NCI-H1048 (cell line): ENCODE results near the gene STAG1.
"Not testable (repeated sequence)": the region's sequence is repeated elsewhere in the genome, so short reads cannot be mapped to it uniquely, and the experiment has no call there.

Experiments used
- DNase-seq: peaks from one replicate; lab custom pipeline; 2025; lab: John Stamatoyannopoulos, UW

The STAG1 gene

DNA sequence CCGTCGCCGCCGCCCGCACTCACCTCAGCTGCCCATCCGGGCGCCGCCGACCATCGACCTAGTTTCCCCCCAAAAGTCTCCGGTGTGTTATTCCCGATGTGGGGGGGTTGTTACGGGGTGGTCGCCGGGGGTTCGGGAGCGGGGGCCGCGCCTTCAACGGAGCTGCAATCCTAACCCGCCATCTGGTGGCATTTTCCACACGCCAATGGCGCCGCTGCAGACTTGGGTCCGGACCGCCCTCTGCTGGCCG, at the start of gene STAG1:
Gene STAG1, minus strand, starts transcription at position 207 of the 250 bp plus-strand sequence. CDS start 121,480 bp downstream, outside the sequence.
- no peak for DNase-seq

DNA sequence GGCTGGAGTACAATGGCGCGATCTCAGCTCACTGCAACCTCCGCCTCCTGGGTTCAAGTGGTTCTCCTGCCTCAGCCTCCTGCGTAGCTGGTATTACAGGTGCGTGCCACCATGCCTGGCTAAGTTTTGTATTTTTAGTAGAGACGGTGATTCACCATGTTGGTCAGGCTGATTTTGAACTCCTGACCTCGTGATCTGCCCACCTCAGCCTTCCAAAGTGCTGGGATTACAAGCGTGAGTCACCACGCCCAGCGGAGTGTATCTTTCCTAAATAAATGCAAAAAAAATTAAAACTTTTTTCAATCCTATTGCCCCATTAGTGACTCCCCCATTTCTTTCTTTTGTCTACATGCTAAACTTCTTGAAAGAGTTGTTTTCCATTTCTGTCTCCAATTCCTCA, 49.0 kb upstream of the STAG1 start:
- not testable (repeated sequence) for DNase-seq

DNA sequence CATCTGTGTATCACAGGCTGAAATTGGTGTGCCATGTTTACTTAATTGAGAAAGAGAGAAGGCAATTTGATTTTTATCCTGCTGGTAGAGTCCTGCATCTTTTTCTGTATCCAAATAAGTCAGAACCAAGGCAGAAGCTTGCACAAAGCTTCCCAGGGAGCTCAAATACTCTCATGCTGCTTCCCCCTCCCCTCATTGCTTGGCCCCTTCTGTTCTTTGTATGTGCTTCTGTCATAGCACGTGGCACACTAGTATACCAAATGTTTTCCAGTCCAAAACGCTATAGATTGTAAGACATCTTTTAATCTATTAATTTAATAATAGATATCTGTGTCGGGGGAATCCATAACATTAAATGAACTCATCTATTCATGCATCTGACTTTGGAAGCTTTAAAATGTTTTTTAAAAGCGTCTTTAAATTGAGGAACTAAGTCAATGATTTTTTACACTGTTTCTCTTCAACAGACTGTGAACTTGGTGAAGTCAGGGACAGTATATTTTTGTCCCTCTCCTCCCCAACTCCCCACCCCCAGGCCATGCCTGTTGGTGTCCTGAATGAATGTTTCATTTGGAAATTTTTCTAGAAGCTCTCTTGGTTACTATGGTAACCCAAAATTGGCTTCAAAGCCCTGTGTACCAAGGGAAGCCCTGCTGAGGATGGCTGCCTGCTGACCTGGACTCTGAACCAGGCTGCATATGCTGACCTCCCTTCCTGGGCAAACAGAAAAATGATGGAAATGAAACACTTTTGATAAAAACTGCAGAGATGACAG, 40.6 kb upstream of the STAG1 start:
- DNase-seq: no peak

DNA sequence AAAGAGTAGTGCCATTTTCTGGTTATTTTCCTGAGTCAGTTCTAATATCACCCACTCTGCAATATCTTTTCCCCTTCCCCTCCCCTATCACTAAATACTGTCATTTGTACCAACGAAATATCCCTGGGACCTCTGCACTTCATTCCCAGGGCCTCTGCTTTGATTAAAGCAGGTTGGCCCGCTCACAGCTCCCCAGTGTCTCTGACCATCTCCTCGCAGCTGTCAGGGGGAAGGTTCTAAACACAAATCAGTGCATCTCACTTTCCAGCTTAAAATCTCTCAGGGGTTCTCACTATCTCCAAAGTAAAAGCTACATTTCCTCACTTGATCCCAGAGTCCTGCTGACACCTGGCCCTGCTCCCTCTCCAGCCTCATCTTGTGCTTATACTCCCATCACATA, 38.6 kb upstream of the STAG1 start:
- no peak for DNase-seq

DNA sequence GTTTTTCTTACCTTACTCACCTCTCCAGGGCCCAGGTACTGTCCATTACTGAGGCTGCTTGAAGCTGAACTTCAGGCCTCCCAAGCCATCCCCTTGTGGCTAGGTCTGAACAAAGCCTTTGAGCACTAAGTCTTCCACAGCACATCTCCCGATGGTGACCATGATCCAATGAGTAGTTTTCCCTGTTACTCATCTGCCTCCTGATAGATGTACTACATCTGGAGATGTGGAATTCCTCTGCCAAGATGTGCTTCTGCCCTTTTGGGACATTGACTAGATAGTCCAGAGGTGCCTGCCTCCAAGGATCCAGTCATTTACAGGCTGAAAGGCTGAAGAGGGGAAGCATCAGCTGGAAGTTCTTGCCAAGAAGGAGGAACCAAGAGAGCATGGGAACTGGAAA, 37.8 kb upstream of the STAG1 start:
- DNase-seq: no peak

DNA sequence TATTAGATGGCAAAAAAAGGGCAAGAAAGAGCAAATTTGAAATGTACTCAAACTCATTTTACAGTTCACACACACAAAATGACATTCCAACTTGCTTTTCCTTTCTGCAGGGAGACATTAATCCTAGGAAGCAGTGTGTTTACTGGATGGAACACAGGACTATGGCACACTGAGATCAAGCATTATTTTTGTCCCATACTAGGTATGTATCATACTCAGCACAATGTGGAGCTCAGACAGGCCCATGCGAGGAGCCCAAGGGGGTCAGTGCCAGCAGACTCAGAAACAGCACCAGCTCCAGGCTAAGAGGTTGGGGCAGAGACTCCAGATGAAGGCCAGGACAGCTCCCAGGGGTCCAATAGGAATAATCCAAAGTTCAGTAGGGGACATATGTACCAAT, 36.0 kb upstream of the STAG1 start:
- DNase-seq: no peak

DNA sequence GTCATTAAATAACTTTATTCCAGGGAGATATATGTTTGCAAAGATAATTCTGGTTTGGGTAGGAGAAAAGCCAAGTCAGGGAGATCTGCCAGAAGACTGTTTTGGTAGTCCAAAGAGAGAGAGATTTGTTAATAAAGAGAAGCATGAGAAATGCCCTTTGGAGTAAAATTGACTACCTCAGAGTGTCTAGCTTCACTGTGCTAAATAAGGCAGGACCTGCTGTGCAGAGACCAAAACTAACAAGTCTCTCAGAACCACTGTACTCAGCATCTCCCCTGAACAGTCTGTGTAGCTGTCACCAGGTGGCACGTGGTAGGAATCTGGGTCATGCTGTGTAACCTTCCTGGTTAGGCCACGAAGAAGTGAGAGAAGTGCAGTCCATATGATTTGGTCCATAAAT, 35.2 kb upstream of the STAG1 start:
- no peak for DNase-seq

DNA sequence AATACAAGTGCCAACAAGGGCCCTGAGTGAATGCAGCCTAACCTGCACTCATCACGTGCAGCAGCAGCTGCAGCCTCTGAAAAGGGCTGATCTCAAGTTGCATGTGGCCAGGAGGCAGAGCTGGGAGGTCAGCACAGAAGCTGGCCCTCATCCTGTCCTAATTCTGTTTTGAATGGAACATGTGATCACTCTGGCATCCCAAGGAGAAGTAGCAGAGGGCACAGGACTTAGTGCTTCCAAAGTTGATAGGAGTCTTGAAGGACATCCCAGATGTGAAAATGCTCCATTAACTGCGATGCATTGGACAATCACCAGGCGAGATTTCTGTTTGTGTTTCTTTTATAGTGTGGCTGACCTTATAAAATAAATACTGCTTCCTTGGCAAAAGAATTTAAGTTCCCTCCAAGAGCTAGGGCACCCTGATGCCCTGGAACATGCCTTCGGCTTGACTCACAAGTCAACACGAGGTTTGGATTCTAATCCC, 31.6 kb upstream of the STAG1 start:
- DNase-seq: no peak

DNA sequence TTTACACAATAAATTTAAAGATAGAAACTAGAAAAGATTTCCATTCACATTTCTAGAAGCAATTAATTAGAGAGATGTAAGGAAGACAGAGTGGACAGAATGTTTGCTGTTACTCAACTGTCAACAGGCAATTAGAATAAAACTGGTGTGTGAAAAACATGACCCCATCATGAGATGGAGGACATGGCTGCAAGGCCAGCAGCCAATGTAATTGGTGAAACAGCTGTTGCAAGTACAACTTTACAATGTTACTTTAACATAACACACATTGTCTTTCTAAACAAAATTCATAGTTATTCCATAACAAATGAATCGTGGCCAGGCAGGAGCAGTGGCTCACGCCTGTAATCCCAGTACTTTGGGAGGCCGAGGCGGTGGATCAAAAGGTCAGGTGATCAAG, 28.6 kb upstream of the STAG1 start:
- no peak for DNase-seq

DNA sequence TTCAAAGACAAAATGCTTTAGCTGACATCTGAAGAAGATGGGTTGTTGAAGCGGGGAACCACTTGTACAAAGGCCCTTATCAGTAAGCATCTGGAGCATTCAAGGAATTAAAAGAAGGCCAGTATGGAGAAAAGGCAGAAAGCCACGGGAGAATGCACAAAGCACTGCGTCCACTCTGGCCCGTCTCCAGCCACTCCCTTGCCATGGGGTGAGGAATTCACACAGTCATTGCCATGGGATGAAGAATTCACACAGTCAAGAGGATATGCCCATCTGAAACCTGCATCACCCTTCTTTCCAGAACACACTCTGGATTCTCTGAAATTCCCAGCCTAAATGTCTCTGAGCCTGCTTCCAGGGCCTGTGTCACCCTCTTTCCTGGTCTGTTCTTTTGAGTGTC, 26.7 kb upstream of the STAG1 start:
- no peak for DNase-seq

DNA sequence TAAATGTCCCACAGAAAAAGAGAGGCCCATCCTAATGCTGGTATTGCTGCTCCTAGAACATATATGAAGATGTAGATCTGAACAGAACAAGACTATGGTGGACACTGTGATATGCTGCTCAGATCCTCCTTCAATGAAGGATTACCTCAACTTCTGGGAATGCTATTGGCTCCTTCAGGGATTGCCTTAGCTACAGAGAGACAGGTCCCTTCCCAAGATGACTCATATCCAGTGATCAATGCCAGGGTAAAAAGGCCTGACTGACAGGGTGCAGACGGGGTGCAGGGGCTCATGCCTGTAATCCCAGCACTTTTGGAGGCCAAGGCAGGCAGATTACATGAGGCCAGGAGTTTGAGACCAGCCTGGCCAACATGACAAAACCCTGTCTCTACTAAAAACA, 20.5 kb upstream of the STAG1 start:
- DNase-seq: no peak

DNA sequence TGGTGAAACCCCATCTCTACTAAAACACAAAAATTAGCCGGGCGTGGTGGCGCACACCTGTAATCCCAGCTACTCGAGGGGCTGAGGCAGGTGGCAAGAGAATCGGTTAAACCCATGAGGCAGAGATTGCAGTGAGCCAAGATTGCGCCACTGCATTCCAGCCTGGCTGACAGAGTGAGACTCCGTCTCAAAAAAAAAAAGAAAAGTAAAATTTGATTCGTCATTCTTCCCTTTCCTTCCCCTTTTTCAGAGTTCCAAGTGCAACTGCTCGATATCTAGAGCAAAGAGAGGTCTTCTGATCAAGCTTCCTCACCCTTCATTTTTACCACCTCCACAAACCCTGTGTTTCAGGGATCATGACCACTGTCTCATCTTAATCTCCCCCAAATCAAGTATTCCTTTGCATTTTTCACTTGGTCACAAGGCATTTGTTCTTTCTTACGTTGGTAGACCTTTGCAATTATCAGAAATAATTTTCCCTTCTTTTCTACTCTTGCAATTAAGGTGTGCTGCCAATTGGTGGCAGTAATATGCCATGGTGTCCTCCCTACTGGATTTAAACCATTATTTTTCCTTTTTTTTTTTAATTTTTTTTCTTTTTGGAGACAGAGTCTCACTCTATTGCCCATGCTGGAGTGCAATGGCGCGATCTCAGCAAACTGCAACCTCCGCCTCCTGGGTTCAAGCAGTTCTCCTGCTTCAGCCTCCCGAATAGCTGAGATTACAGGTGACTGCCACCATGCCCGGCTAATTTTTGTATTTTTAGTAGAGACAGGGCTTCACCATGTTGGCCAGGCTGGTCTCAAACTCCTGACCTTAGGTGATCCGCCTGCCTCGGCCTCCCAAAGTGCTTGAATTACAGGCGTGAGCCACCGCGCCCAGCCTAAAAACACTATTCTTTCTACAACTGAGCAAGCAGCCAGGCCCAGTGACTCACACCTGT, 6.3 kb upstream of the STAG1 start:
- DNase-seq: not testable (repeated sequence)

DNA sequence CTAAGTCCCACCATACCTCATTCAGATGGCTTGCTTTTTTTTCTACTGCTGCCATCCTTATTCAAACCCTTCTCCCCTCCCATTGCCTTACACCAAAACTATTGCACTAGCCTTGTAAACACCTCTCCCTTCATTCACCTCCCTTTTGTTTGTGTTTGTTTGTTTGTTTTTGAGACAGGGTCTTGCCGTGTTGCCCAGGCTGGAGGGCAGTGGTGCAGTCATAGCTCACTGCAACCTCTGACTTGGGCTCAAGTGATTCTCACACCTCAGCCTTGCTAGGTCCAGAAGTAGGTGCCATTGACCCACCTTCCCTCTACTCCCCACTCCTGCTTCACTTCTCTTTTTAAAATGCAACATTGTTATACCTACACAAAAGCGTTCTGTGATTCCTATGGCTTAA, 3.0 kb upstream of the STAG1 start:
- DNase-seq: no peak

DNA sequence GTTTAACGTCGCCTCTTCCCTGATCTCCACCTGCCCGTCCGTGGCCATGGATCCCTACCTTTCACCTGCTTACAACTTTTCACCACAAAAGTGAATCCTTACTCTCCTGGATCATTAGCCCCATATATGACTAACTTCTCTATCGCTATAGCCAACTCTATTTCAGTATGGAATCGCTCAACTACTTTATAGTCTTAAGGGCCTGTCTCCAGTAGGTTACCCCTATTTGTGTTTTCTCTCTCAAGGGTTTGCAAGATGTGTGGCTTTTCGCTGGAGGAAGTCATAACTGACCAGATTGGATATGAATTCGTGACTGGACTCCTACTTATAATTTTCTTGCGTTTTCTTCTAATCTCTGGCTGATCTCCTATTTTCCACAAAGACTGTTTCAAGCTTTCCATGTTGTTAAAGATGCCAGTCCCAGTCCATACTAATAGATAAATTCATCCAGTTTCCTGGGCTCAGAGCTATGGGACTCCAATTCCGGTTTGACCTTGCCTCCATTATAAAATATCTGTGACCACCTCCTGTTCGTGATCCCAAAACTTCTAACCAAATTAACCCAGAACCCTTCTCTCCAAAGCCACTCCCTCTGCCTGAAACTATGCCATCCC, 1.3 kb upstream of the STAG1 start:
- DNase-seq: no peak

DNA sequence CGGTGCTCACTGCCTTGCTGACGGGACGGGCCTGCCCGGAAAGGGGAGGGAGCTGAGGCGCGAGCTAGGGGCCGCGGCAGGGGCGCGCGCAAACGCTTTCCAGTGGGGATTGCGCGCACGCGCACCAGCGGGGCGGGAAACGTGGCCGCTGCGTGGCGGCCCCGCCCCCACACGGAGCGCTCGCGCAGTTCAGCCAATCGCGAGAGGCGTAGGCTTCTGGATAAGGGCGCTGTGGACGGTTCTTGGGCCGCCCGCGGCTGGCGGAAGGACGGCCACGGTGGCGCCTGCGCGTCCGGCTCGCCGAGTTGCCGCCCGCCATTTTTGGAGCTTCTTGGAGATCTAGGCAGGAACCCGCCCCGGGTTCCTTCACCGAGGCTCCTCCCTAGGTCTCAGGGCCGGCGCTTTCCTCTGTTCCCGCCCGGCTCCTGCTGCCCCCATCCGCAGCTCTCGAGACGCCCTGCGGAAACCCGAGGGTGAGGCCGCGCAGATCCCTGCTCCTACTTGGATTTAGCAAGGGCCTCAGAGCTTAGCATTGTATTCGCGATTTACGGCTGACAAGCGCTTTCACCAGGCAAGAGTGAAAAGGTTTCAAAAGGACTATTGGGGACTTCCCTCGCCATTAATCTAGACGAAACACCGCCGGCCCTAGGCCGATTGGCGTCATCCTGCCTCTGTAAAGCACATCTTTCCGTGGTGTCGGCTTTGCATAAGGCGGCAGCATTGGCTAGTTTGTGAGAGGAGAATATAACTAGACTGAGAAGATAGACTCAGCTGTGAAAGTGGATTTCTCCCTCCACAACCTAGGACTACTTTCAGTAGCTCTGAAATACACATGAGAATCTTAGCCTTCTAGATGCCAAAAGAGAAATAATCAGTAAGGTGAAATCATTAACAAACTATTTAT, 496 bp upstream of the STAG1 start:
- DNase-seq: peak; percentile 95

DNA sequence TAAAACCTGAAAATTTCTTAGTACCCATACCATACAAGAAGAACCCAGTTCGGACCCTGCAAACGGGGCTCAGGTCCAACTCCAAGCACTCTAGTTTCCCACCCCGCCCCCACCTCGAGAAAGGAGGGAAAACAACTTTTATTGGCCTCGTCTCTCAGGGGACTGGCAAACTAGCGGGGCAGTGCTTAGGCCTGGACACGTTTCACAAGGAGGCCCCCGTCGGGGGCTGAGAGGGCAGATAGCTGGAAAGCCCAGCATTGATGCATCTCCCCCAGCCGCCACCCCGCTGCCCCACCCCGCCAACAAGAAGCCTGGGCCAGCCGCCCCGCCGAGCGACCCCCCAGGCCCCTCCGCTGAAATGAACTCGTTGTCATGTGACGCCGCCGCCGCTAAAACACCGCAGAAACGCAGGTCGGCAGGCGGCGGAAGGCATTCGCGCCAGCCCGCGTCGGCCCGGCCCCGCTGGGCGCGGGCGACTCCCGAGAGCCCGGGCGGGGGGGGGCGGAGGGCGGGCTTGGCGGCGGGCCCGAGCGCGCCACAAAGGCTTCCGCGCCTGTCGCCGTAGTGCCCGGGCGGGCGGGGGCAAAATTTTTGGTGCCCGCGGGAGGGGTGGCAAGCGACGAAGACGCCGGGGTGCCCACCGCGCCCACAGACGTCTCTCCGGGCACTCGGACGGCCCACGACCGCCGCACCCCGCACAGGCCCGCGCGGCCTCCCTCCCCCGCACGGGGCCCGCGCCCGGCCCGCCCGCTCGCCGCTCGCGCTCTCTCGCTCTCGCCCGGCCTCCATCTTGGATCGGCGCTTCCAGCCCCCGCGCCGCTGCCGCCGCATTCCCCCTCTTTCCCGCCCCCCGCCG, 634 bp downstream of the STAG1 start:
- DNase-seq: peak; percentile 63

DNA sequence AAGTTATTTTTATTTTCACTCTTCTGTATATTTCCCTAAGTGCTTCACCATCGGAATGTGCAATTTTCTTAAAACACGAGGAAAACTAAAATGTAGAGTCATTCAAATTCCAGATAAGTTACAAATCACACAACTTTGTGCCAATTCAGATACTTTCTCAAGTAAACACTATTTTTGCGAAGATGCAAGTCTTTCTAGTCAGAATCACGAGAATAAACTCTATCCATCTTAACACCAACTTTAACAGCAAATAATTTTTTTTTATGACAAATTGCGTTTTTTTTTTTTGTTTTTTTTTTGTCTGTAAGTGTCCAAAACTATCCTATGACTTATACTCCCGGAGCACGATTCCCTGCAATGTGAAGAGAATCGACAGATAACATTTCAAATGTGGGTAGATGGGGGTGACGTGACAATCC, 1.3 kb downstream of the STAG1 start:
- no peak for DNase-seq

DNA sequence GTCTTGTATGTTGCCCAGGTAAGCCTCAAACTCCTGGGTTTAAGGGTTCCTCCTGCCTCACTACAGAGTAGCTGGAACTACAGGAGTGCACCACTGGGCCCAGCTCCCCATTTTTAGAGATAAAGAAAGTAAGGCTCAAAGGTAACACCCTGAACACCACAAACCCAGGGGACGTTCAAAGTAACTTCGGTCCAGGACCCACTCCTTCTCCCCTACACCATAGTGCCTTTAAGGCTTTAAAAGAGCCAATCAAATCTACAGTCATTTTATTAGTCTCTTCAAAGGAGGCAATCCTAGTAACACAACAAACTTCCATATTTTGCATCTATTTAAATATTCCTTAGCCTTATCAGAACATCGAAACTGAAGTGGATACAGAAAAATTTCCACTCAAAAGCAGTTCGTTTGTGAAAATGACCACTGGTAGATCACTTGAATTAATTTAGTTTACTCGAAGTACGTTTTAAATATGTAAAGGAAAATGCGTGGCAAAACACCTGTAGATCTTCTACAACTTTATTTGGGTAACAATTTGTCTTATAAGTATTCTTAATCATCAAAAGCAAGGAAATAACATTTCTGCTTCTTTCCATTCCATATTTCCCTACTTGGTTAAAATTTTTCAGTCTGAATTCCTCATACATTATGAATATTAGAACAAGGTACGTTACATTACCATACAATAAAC, 1.8 kb downstream of the STAG1 start:
- DNase-seq: no peak

DNA sequence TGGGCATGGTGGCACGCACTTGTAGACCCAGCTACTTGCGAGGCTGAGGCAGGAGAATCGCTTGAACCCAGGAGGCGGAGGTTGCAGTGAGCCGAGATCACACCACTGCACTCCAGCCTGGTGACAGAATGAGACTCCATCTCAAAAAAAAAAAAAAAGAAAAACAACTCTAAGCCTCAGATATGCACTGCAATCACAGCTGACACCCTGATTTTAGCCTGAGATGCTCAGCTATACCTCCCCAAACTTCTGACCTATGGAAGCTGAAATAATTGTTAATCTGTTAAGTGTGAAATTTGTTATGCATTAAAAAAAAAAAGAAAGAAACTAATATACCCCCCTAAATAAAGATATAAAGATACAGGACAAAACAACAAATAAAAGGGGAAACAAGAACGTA, 2.6 kb downstream of the STAG1 start:
- not testable (repeated sequence) for DNase-seq

DNA sequence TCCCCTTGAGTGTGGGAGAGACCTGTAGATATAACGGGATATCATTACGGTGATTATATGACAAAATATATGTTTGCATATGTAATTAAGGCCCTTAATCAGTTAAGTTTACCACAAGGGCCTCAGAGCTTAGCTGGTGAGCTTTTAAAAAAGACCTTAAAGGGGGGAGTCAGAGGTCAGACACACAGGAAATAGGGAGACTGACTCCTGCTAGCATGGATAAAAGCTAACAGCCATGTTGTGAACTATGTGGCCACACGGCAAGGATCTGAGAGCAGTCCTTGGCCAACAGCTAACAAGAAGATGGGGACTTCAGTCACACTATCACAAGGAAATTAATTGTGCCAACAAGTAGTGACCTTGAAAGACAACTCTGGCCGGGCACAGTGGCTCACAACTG, 3.1 kb downstream of the STAG1 start:
- DNase-seq: no peak
